NOMO-1 (cell line): Measurements from ENCODE around the gene GLB1L.
"Not testable (repeated sequence)": the region's sequence is repeated elsewhere in the genome, so short reads cannot be mapped to it uniquely, and the experiment has no call there.

ENCODE experiments used
- DNase-seq, 2 experiments: peaks; one replicate each; lab custom pipeline; 2025; ENCODE audit not compliant: unreplicated experiment in 2 of 2; lab: John Stamatoyannopoulos, UW

GLB1L gene

DNA sequence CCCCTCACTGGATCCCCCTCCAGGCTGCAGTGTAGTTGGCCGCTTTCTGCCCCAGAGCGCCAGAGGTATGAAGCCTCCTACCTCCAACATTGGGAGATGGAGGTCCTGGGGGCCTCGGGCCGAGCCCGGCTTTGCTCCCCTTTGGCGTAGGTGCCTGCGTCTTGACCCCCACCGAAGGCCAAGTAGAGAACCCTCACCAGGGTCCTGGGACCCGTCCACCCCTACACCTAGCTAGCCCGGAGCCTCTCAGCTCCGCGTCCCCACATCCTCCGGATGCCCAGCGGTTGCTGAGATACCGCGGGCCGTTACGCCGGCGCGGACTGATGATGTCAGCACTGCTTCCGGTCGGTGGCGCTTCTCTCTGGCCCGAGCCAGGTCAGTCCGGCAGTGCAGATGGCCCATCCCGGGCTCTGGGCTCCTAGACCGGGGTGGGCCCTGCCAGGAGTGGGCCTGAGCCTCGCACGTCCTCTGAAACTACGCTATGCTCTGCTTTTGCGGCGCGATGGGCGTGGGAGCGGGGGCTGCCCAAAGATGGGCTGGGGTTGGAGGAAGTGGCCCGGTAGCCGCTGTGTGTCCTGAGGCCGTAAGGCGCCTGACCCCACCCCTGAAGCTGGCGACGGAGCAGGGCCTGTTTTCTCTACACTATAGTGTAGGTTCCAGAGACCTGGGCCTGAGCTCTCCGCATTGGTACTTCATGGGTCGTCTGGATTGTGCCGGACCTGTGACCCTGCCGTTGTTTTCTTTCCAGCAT, at the start of gene GLB1L, which contains the start of gene STK16:
GLB1L (minus strand) TSS at position 297 of the 751 bp plus-strand sequence. CDS start 1,871 bp downstream, outside the sequence.
STK16 (plus strand) TSS at position 332 of the 751 bp plus-strand sequence. CDS start 521 bp downstream, outside the sequence.
- peak; percentile 78 to 84 for DNase-seq

DNA sequence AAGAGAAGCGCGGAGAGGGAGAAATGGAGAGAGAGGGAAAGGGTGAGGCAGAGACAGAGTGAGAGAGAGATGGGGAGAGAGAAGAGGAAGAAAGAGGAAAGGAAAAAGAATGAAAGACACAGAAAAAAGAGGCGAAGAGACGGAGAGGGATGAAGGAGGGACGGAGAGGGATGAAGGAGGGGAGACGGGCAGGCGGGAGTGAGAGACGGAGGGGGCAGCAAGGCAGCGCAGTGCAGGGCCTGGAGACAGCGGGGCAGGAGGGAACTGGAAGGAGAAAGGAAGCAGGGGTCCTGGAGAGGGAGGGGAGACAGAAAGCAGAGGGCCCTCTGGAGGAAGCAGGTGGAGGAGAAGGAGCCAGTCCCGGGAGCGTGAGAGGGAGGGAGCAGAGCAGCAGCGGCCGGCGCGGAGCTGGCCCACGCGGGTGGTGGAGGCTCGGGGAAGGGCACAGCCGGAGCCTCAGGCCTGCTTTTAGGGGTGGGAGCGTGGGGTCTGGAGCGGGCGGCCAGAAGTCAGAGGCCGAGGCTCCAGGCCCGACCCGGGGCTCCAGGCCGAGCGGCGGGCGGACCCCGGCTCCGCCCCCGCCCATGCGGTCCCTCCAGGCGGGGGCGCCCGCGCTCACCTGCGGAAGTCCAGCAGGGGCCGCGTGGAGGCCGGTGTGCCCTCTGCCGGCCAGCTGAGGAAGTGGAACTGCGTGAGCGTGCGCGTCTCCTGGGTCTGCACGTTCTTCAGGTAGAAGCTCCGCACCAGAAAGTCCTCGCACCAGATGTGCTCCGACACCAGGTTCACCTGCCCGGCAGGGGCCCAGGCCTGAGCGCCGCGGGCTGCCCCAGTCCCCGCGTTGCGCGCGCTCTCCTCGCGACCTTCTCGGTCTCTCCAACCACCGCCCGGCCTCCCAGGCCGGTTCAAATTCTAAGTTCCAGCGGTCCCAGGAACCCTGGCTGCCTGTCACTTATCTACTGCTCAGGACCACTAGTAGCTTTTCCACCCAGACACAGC, 49.4 kb upstream of the GLB1L start:
- peak; percentile 77 to 79 for DNase-seq

DNA sequence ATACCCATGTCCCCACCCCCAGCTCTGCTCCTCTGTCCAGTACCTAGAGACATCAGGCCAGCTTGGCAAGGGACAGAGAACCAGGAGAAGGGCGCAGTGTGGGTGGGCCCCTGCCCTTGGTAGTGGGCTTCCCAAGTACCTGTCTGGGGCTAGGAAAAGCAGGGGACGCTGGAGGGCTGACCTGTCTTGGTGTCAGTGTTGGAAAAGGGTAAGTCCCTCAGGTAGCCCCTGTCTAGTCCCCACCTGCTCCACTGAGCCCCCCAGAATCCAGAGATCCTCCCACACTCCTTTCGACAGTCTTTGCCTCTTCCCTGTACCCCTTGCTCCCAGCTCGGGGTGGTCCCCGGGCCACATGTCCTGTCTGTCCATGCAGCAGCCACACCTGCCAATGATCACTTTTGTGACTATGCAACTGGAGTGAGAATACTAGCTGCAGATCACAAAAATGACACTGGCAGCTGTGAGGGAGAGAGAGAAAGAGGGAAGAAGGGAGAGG, 48.5 kb upstream of the GLB1L start:
- DNase-seq: no peak

DNA sequence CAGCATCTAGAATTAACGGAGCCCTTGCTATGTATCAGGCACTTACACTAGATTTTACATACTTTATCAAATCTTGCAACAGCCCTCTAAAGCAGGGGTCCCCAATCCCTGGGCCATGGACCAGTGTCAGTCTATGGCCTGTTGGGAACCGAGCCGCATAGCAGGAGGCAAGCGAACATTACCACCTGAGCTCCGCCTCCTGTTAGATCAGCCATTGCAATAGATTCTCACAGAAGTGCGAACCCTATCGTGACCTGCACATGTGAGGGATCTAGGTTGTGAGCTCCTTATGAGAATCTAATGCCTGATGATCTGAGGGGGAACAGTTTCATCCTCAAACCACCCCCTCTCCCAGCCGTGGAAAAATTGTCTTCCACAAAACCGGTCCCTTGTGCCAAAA, 47.4 kb upstream of the GLB1L start:
- no peak for DNase-seq

DNA sequence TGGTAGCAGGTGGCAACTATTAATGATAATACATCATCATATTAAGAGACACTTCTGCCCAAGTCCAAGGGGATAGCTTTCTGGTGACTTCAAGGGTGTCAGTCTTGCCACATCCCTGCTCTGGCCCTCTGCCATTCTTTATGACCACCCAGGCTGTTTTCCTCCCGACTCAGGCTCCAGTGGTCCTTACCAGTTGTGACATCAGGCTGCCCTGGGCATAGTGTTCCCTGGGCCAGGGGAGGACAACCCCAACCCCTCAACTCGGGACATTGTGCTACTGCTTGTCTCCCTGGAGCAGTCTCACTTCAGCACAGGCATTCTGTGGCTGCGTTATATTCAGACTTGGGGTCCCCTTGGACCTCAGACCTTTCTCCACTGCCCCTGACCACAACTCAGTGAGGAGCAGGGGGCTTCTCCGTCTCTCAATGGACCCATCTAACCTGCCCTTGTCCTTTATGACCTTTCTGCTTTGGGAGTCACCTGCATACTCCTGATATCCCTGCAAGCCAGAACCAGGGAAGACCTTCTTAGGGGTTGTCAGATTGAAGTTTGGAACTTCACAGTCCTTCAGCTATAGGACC, 46.8 kb upstream of the GLB1L start:
- DNase-seq: no peak

DNA sequence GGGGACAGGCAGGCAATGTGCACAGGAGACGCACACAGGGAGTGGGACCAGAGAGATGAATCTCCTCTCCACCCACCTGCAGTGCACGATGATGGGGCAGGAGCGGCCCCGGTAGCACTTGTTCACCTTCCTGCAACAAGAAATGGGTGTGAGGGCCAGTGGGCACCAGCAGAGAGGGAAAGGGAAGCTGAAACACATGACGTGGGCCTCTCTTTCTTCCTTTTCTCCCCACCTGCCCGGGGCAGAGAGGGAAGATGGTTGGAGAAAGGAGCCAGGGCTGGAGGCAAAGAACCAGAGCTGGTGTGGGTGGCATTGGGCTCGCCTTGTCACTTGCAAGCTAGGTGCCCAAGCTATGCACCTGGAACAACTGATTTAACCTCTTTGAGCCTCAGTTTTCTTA, 46.1 kb upstream of the GLB1L start:
- no peak for DNase-seq

DNA sequence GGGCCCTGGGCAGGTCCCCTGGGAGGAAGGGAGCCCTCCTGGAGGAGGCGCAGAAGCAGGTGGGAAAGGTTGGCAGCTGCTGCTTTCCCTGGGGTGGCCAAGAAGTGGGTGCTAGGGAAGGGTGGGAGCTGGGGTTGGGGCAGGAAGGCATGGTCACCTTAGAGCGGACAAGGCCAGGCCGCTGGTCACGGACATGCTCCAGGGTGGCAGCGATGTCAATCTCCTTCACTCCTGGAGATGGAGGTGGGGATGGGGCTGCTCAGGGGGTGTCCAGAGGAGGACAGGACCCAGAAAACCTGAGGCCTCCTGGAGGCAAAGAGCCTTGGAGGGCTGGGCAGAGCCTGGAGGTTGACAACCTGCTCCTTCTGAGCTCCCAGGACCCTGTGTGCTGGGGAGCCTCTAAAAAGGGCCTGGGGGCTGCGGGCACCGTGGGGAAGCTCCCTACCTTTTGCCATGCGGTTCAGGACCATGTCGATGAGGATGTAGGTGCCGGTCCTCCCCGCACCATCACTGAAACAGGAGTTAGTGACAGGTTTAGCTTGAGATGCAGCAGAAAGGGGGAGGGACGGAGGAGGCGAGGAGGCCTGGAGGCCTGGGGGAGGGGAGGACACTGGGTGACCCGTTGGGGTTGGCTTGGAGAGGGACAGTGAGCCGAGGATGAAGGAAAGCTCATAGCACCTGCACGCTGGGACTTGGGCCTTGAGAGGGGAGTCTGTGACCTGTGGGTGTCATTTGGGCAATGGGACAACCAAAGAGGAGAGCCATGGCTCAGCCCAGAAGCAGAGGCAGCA, 45.3 kb upstream of the GLB1L start:
- DNase-seq: no peak

DNA sequence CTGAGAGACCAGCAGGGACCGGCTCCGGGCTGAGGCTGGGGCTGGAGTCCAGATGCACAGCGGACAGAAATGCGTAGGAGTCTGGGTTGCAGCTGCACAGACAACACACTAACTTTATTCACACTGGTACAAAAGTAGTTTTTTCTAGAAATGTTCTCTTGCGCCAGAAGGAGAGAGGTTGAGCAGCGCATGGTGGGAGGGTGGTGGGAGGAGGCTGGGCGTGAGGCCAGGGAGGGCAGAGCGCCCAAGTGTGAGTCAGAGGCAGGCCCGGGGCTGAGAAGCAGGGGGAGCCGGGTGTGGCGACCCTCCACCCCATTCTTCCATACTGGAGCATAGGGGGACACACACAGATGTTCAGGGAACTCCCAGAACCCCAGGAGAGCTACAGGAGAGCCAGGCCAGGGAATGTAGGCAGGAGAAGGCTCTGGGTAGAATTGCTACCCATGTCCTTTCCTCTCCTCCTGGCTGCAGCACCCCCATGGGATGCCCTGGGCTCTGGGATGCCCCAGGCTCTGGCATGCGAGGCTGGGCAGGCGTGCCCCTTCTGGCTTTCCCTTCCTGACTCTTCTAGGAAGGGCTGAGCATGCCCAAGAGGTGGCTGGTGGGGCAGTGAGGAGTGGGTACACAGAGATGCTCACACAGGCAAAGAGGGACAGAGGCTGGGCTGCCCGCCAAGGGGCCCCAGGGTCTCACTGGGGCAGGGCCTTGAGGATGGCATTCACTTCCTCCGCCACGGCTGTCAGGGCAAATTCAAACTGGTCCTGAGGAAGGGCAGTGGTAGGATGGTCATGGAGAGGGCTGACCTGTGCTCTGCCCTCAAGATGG, 44.5 kb upstream of the GLB1L start:
- DNase-seq: no peak

DNA sequence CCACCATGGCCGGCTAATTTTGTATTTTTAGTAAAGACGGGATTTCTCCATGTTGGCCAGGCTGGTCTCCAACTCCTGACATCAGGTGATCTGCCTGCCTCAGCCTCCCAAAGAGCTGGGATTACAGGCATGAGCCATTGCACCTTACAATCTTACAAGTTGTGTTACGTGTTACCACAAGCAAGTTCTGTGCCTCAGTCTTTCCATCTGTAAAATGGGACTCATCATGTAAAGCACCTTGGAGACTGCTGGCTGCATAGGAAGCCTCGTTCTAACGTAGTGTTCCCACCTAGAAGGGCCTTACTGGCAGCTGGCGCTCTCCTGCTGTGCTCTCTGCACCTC, 43.9 kb upstream of the GLB1L start:
- DNase-seq: no peak

DNA sequence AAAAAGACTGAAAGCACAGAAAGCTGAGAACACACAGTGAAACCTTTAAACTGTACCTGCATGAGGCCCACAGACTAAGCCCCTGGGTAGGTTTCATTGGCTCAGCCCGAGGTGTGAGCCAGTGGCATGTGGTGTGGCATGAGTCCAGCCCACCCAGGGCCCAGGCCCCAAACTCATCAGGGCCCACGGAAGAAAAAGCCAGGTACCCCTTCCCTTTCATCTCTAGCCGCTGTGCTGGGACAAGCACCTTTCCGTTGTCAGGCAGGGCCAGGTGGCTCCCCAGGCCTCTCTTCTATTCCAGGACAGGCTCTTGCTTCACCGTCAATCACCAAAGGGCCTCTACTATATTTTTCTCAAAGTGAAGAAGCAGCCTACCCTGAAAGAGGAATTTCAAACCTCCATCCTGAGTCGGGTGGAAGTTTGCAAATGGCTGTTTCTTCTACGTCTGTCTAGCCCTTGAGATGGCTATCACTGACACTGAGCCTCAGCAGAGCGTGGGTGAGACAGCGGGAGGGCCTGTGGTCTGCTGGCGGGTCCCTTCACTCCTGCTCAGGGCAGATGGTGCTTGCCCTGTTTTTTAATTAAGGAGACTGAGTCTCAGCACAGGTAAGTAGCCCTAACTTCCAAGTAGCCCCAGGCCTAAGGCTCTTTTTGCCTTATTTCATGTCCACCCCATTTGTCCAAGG, 42.5 kb upstream of the GLB1L start:
- DNase-seq: no peak

DNA sequence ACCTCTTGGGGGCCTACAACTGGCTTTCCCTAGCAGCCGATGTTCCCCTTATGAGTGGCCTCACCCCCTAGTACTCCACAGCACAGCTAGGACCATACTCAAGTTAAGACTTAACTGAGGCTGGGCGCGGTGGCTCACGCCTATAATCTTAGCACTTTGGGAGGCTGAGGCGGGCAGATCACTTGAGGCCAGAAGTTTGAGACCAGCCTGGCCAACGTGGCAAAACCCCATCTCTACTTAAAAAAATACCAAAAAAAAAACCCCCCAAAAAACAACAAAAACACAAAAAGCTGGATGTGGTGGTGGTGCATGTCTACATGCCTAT, 41.8 kb upstream of the GLB1L start:
- DNase-seq: not testable (repeated sequence)

DNA sequence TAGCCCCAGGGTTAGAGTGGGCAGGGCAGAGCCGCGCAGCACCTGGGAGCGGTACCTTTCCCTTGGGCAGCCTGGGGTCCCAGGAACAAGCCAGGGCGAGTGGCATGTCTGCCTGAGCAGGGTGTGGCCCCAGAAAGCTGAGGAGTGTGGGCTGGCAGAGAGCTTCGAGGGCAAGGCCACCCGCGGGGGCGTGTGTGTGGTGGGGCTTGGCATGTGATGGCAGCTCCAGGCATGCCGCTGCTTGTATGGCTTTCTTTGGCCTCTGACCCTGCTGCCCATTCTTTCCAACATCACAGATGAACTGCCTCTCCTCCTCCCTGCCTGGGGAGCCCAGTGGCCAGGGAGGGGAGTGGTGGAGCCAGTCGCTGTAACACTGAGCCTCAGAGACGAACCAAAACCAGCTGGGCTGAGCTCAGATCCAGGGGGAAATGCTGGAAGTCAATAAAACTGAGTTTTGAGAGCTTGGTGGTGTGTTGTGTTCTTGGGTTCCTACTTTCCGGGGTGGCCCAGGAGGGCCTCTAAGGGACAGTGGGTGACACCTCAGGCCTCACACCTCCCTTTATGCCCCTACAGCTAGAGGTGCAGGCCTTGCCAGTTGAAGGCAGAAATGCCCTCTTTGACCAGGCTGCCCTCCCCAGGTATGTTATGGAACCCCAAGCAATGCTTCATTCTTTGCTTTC, 41.3 kb upstream of the GLB1L start:
- no peak for DNase-seq

DNA sequence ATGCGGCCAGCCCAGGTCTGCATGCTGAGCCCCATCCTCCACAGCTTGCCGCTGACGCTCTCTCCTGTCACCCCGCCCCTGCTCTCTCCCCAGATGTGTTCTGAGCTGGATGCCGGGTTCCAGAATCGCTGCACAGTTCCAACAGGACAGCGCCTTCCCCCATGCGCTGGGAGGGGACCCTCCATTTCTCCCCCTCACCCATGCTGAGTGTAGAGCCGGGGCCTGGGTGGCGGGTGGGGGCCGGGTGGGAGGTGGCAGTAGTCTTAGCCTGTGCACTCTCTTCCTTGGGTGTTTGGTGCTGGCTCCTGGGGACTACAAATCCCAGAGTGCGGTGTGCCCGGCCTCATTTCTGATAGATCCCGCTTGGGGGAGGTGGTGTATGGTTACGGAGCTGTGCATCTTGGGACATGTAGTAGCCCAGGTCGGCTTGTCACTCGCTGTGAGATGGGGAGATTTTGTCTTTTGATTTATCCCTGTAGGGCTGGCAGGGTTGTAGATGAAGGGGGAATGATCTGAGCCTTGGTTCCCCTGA, 40.7 kb upstream of the GLB1L start:
- DNase-seq: no peak

DNA sequence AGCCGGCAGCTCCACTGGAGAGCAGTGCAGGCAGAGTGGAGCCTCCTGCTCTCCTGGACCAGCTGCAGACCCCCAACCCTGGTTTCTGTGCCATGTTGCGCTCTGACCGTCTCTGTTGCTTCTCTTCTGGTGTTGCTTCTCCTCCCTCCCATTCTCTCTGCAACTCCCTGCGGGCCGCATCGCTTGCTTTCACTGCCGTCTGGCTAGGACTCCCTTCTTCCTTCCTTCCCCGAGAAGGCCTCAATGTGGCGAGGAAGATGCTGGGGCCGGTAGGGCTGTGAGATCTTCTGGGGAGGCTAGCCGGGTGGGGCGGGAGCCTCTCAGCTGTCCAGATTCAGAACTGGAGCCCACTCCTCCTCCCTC, 40.1 kb upstream of the GLB1L start:
- no peak for DNase-seq

DNA sequence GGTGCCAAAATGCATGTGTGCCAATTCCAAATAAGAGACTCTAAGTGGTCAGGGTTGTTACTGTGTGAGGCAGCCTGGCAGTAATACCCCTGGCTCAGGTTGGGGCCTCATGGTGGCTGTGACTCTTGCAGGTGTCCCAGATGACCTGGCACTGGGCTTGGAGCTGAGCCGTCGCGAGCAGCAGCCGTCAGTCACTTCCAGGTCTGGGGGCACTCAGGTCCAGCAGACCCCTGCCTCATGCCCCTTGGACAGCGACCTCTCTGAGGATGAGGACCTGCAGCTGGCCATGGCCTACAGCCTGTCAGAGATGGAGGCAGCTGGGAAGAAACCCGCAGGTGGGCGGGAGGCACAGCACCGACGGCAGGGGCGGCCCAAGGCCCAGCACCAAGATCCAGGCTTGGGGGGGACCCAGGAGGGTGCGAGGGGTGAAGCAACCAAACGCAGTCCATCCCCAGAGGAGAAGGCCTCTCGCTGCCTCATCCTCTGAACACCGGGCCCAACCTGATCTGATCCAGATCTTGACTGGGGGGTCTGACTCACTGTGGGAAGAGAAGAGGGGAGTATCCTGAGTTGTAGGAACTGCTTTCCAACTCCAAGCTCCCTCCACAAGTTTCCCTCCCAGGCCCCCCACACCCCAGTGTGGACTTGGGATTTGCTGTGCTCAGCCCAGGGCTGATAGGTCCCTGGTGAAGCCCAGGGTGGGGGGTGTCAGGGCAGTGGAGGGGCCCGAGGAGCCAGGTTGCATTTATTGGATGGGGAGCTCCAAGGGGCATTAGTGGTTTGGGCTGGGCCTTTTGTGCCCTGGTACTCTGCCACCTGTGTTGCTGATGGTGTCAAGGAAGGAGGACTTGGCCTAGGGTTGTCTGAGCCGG, 39.5 kb upstream of the GLB1L start:
- DNase-seq: no peak

DNA sequence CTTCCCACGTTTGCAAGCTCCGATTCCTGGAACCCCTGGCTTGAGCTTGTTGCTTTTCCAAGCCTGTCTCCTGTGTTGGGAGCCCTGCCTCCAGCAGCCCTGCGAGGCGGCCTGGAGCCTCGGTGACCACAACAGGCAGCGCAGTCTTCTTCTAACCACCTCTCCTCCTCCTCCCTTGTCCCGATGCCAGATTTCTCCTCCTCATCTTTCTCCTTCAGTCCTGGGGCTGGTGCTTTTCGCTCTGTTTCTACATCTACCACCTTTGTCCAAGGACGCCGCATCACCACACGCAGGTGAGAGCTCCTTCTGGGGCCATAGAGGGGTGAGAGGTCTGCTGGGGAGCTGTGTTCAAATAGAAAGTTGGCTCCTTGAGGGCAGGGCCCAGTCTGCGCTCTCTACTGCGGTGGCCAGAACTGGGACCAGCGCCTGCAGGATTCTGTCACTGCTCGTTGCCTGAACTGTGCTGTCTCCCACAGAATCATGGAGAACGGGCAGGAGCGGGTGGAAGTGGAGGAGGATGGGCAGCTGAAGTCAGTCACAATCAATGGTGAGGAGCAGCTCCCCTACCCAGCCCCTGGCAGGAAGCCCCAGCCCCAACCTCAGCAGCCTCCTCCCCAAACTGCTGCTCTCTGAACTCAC, 37.8 kb upstream of the GLB1L start:
- DNase-seq: no peak

DNA sequence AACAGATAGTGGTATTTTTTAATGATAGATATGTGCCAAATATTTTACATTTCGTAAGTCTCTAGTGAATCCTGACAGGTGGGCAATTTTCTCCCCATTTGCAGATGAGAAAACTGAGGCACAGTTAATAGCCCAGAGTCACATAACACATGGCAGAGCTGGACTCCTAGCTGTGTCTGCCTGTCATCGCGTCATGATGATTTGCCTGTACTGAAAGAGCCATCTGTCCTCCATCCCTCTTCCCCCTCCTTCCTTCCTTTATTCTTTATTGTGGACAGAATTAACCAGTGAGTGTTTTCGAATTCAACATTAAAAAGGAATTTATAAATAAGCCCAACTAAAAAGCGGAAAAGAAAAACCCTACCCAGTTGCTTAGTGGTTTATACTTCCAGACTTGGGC, 37.1 kb upstream of the GLB1L start:
- no peak for DNase-seq
